ENCODE measurements around the gene CCDC116.
"Not testable (repeated sequence)": the region's sequence is repeated elsewhere in the genome, so short reads cannot be mapped to it uniquely, and the experiment has no call there.

CCDC116 gene

DNA sequence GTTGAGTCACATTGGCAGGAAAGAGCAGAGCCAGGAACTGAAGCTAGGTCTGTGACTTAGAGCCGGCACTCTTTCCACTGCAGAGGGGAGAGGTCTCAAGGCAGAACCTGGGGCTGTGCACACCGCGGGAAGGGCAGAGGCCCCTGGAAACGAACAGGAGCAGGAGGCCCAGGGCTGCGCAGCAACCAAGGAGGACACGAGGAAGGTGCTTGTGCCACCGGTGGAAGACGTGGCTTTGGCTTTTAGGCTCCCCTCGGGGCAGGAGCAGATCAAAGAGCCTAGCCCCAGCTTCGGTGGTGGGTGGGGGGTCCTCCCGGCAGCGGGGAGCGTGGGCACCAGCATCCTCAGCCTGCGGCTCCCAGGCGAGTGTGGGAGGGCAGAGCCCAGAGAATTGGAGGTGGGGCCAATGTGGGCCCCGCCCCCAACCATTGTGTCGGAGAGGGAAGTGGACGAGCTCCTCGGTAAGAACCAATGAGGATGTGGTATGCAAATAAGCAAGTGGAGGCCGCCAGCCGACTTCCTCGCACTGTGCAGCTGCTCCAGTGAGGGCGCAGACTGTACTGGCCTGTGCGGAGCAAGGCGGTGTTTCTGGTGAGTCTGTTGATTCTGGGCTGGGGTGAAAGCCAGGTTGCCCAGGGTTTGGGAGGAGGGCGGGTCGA is at the start of gene CCDC116:
Gene CCDC116 (plus strand): TSS at position 524 of the 659 bp plus-strand sequence. CDS start 422 bp downstream, outside the sequence.
- peak; percentile 71 for DNase-seq

- no peak for DNase-seq
Measured at GRCh38 chr22:21582801-21583740, 49.5 kb upstream of the CCDC116 start.

DNA sequence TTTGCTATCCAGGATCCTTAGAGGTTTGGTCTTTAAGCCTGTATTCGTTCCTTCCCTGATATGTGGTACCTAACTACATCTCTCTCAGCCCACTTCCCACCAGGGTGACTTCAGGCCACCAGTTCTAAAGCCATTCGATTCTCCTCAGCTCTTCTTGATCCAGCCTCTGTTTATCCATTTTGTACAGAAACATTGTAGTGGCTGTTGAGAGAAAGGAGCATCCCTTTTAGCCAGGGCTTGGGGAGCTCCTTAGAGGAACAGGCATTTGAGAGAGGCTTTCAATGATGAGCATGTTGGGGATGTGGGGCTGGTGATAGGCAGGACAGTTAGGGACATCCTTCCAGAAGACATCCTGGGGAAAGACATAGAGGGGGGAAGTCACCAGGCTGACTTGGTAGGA is 47.2 kb upstream of the CCDC116 start:
- no peak for DNase-seq

- peak; percentile 87 for DNase-seq
Measured at GRCh38 chr22:21587803-21588611, 44.6 kb upstream of the CCDC116 start.

- DNase-seq: peak; percentile 22
Measured at GRCh38 chr22:21589396-21589795, 43.2 kb upstream of the CCDC116 start.

DNA sequence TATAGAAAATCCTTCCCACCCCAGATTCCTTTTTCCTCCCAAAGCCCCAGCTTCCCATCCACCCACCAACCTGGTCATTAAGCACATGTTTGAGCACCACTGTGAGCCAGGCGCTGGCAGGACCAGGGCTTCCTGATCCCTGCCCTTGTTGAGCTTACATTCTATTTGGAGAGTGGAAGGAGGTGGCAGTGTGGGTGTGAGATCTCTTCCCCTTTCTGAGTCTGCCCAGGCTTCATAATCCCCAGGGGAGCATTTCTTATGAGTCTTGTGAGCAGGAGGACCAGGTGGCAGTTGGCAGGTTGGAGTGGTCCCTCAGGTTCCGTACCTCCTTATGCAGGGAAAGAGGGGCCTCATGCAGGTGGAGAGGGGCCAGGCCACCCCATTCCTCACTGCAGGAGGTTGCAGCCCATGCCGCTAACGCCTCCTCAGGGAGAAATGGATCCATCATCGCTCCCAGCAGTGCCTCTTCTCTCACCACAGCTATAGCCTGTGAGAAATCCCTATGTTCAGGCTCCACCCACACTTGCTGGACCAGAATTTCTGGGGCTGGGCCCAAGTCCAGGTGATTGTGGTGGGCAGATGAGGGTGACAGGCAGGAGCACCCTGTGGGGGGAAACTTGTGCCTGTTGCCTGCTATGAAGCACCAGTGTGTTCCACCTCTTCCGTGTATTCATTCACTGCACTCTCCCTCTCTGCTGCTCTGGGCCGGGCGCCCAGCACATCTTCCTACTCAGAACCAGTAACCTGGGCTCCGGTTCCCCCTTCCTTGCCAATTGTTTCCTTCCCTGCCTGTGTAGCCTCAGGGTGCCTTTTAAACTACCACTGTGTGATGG is 41.5 kb upstream of the CCDC116 start:
- no peak for DNase-seq

DNA sequence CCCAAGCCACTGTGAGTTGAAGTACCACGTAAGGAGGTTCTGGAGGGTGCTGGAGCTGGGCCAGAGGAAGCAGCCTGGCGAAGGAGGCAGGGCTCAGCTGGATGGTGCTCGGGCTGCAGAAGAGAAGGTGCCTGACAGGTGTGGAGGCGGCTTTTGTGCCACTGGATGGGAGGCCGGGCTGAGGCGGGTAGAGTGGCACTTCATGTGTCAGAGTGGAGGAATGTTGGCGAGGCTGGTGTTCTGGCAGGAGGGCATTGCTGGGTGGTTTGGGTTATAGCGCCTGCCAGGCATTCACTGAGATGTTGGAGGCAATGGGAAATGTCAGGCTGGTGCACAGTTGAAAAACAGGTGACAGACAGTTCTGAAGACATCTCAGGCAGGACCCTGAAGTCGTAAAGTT is 40.9 kb upstream of the CCDC116 start:
- DNase-seq: no peak

DNA sequence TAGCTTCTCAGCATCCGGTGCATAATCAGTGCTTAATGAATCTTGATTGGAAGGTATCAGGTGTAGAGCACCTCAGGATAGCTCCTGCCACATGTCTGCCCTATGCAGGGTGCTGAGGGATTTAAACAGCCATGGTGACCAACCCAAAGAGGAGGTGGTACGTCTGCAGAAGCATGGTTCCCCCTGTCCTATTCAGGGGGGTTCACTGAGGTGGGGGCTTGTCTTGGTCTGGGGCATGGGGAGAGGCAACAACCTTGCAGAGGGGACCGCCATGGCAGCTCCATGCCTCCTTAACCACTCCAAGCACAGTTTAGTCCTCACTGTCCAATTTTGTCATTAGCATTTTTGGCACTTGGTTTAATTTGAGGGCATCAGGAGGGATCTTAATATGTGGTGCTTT is 40.1 kb upstream of the CCDC116 start:
- DNase-seq: no peak

DNA sequence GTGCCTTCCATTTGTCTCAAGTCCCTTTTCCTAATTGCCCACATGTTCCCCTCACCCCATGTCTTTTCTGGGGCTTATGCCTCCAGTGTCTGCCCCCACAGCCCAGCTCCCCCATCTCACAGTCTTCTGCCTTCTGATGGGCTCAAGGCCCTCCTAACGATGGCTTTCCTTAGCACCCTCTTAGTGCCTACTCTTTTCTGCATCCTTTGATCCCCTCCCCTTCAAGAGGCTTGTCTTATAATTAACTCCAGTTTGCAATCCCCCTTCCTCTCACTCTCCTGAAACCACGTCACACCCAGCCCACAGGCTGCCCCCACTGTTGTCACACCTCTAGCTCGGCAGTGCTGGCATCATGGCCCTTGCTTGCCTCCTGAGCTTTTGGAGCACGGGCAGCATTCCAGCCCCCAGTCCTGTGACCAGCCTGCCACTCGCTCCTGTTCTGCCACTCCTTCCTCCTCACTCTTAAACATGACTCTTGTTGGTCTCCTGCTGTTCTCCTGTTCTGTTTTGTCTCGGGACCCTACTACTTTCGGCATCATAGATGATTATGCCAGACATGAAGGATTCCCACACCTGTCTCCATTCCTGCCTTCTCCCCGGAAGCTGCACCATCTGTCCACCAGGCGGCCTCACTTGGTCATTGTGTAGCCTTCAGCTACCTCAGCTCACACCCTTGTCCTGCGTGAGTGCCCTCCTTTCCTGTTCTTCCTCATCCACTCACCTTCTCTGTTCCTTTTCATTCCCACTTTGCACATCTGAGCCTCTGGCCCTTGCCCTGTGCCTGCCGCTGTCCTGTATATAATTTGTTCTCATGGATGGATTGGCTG is 38.9 kb upstream of the CCDC116 start:
- no peak for DNase-seq

GRCh38 chr22:21594865-21595452 is 37.6 kb upstream of the CCDC116 start:
- no peak for DNase-seq

DNA sequence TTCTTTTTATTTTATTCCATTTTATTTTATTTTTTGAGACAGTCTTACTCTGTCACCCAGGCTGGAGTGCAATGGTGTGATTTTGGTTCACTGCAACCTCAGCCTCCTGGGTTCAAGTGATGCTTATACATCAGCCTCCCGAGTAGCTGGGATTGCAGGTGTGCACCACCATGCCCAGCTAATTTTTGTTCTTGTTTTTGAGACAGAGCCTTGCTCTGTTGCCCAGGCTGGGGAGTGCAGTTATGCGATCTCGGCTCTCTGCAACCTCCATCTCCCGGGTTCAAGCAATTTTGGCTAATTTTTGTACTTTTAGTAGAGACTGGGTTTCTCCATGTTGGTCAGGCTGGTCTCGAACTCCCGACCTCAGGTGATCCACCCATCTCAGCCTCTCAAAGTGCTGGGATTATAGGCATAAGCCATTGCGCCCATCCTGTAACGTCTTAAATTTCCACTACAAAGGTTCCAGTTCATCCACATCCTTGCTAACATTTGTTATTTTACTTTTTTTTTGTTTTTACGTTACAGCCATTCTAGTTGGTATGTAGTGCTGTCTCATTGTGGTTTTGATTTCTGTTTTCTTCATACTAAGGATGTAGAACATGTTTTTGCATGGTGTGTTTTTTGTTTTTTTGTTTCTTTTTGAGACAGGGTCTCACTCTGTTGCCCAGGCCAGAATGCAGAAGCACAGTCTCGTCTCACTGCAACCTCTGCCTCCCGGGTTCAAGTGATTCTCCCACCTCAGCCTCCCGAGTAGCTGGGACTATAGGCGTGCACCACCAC is 36.0 kb upstream of the CCDC116 start:
- DNase-seq: not testable (repeated sequence)

- no peak for DNase-seq
Measured at GRCh38 chr22:21598302-21598701, 34.3 kb upstream of the CCDC116 start.

DNA sequence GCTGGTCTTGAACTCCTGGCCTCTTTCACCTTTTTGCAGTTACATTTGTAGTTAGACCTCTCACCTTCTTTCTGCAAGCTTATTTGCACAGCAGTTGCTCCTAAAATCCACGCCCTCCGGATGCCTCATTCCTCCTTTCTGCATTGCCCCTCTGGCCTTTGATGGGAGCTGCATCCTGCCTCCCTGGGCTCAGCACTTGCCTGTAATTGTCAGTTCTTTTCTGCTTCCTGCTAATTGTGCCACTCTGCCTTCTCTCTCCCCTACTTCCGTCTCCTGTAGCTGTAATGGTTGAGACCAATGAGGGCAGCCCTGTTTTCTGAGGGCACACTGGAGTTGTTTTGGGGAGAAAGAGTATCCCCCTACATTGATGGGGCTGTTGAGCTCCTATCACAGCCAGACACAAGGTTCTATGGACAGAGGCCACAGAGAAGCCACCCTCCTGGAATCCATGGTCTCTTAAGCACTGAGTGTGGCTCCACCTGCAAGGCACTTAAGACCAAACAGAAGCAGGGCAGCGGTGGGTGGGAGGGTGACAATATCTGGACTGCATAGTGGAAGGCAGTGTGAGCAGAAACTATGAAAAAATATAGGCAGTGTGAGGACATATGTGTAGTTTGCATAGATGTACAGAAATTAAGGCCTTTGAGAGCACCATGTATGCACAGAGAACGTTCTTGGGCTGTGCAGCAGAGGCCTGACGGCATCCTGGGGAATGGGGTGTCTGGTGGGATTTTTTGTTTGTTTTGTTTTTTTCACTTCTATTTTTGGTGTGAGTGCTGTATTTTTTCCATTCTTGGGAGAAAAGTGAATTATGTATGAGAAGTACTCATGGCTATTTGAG is 33.3 kb upstream of the CCDC116 start:
- DNase-seq: no peak

DNA sequence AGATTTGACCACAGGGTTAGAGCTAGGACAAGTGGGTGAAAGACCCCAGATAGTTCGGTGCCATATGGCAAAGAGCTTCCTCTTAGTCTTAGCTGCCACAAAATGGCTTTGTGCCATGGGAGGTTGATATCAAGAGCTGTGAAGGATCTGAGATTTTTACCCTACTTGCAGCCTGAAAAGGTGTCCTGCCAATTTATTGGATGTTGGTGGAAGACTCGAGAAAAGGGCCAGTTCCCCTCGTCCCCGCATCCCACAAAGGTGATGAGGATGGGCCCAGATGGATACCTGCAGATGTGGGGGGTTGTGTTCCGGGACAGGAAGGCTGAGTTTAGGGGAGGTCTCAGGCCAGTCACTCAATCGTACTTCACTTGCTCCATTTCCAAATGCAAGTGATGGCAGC is 30.0 kb upstream of the CCDC116 start:
- DNase-seq: no peak

- no peak for DNase-seq
Measured at GRCh38 chr22:21603973-21604372, 28.6 kb upstream of the CCDC116 start.

- DNase-seq: no peak
Measured at GRCh38 chr22:21605887-21606564, 26.5 kb upstream of the CCDC116 start.

- DNase-seq: no peak
Measured at GRCh38 chr22:21606775-21607174, 25.8 kb upstream of the CCDC116 start.

- not testable (repeated sequence) for DNase-seq
Measured at GRCh38 chr22:21609556-21610157, 22.9 kb upstream of the CCDC116 start.

All from inflammatory macrophage treated with lipopolysaccharide for 4 hours (primary cell).